ENCODE data around the gene TSHR. TPM values are rescaled to one million over a fixed set of nuclear protein-coding genes. Genes with fewer than 3 reads are reported as not detected.

The TSHR gene
- total RNA-seq, 1 experiment from 2014 or later: not detected

GRCh38 chr14:81004575-81004974 lies 49.2 kb downstream of the TSHR start:
- Histone ChIP-seq H2AFZ (ENCODE audit: low read depth, low read length, poor library complexity, severe bottlenecking) (no peak overlapping the region), H4K20me1 (ENCODE audit: insufficient read depth) (no peaks in the 10 kb centered on the region), H3K9me3 (ENCODE audit: control insufficient read depth in 1 of 2, insufficient read depth in 1 of 2, low read depth in 1 of 2, low read length in 2 of 2) (no peaks in the 10 kb centered on the region), H3K36me3 (ENCODE audit: control insufficient read depth in 1 of 2, insufficient read depth in 2 of 2, low read length in 2 of 2) (no peaks in the 10 kb centered on the region), H3K9me2 (ENCODE audit: insufficient read depth) (no peaks in the 10 kb centered on the region), H3K4me1 (ENCODE audit: control insufficient read depth in 1 of 2, insufficient read depth in 2 of 2, low read length in 2 of 2) (no peaks in the 10 kb centered on the region), H3K27ac (ENCODE audit: low read depth, low read length) (no peak overlapping the region), H3K4me3 (replicated peaks in 1 of 2; ENCODE audit: low read depth in 1 of 2, low read length in 2 of 2) (no peak overlapping the region), H3K4me2 (ENCODE audit: low read length) (no peak overlapping the region), H3K79me2 (ENCODE audit: insufficient read depth, low read length) (no peaks in the 10 kb centered on the region), H3K9ac (ENCODE audit: low read length) (no peak overlapping the region), H3K27me3 (ENCODE audit: insufficient read depth, low read length) (no peaks in the 10 kb centered on the region)
- TF ChIP-seq ELF1 (IDR thresholded peaks at IDR 0.05; ENCODE audit: borderline replicate concordance, low read depth): no peak
- no peak for TF ChIP-seq ZFX (IDR thresholded peaks at IDR 0.05)
- no peak for TF ChIP-seq EZH2phosphoT487 (IDR thresholded peaks at IDR 0.05; ENCODE audit: borderline replicate concordance)
- no peak for TF ChIP-seq ATF3 (IDR thresholded peaks at IDR 0.05)
- TF ChIP-seq FOSL1 (IDR thresholded peaks at IDR 0.05; ENCODE audit: low read depth): no peak
- TF ChIP-seq RAD21 (IDR thresholded peaks at IDR 0.05; ENCODE audit: low read depth): no peak
- TF ChIP-seq MAX (IDR thresholded peaks at IDR 0.05): no peak
- no peak for TF ChIP-seq SRF (IDR thresholded peaks at IDR 0.05; ENCODE audit: low read depth)
- no peak for TF ChIP-seq CBX3 (IDR thresholded peaks at IDR 0.05; ENCODE audit: low read depth)
- no peak for TF ChIP-seq YY1 (IDR thresholded peaks at IDR 0.05; ENCODE audit: extremely low read depth, insufficient replicate concordance, low read depth, low read length)
- no peak for TF ChIP-seq REST (IDR thresholded peaks at IDR 0.05; ENCODE audit: low read depth)
- no peak for TF ChIP-seq JUND (IDR thresholded peaks at IDR 0.05)
- no peak for TF ChIP-seq POLR2AphosphoS5 (IDR thresholded peaks at IDR 0.05; ENCODE audit: low read depth, low read length)
- no peak for TF ChIP-seq SIN3A (IDR thresholded peaks at IDR 0.05; ENCODE audit: low read depth)
- TF ChIP-seq ZNF274 (IDR thresholded peaks at IDR 0.05; ENCODE audit: low read depth, low read length): no peak
- TF ChIP-seq CEBPB (IDR thresholded peaks at IDR 0.05; ENCODE audit: low read depth): no peak
- TF ChIP-seq EZH2 (IDR thresholded peaks at IDR 0.05): no peak
- no peak for TF ChIP-seq CTCF (IDR thresholded peaks at IDR 0.05 in 2 of 3, conservative IDR thresholded peaks at IDR 0.05 in 1 of 3; ENCODE audit: borderline replicate concordance in 1 of 3, insufficient read depth in 1 of 3, low read depth in 2 of 3, low read length in 2 of 3)
- no peak for TF ChIP-seq EGR1 (IDR thresholded peaks at IDR 0.05; ENCODE audit: low read depth)
- ChIA-PET CTCF (no interaction called here), RAD21 (ENCODE audit: low non-redundant PET in 1 of 2, low total read pairs in 2 of 2, uncharacterized antibody in 2 of 2, unreplicated experiment in 2 of 2) (no interaction called here), POLR2A (no interaction called here)
- intact Hi-C loops (cut with micrococcal nuclease): no loop called here
- no peak for ATAC-seq
- DNase-seq (ENCODE audit: low read depth, low spot score): no peak
- no TSS peak for BruUV-seq (replicated peaks)

All from HCT116 (cell line).